ENCODE results near the gene RNF175. TPM values are rescaled to one million over a fixed set of nuclear protein-coding genes. Genes with fewer than 3 reads are reported as not detected.
A peak's percentile ranks its signal among the peaks of the same experiment; 100 is the strongest.
"Not testable (repeated sequence)": the region's sequence is repeated elsewhere in the genome, so short reads cannot be mapped to it uniquely, and the experiment has no call there.

The RNF175 gene
- total and polyA plus RNA-seq, 7 donors = 0.26 to 1.8 (median 0.99) TPM; not detected in 4

DNA sequence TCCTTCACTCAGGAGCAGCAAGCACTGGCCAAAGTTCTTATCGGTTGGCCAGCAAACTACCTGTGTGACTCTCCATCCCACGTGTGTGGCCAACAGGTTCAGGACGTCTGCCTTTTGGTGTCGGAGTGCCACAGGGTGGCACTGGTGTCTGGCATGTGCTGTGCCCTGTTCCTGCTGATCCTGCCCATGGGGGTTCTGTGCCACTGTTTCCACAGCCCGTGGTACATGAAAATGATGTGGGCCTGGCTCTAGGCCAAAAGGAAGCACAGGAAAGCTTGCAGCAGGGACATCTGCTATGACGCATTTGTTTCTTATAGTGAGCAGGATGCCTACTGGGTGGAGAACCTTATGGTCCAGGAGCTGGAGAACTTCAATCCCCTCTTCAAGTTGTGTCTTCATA lies 80.3 kb downstream of the RNF175 start:
- 68 to 79% methylated on average over 6 of the region's 6 CpGs for WGBS, 2 donors
- Histone ChIP-seq H3K36me3 (no peaks in the 10 kb centered on the region), H3K9me3 (peaks cover 0 to 5% (median 0%) of the 10 kb centered on the region in 4 donors), H3K4me3 (no peak overlapping the region), H3K27me3 (no peaks in the 10 kb centered on the region), H3K27ac (no peak overlapping the region), H3K4me1 (peaks cover 0 to 10% (median 9%) of the 10 kb centered on the region in 4 donors)
- intact Hi-C loops (cut with DNase I) = no loop called here
- no peak for TF ChIP-seq POLR2A (IDR thresholded peaks at IDR 0.05)
- TF ChIP-seq POLR2AphosphoS5 (IDR thresholded peaks at IDR 0.05) = no peak
- TF ChIP-seq EP300 (IDR thresholded peaks at IDR 0.05) = no peak
- no peak for TF ChIP-seq CTCF (IDR thresholded peaks at IDR 0.05)
- DNase-seq = no peak

DNA sequence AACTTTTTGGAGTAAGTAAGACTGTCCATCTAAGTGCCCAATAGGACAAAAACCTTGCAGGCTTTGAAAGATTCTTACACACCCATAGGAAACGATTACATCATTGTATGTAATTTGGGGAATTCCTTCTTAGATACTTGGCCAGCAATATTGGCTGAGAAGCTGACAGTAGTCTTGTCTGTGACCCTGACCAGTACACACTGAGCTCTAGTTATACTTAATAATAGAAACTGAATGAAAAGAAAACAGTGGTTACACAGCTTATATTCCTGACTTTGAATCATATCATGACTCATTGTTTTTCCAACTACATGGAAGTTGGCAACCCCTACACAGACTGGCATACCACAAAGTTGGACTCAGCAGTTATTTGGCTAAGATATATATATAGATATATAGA lies 82.8 kb downstream of the RNF175 start:
- WGBS, 2 donors = 63 to 69% methylated on average over 1 of the region's 1 CpG
- Histone ChIP-seq H3K4me3 (no peak overlapping the region), H3K4me1 (no peaks in the 10 kb centered on the region), H3K27ac (peak overlapping the region in 1 of 4 donors; percentile 31), H3K9me3 (peaks cover 0 to 5% (median 0%) of the 10 kb centered on the region in 4 donors), H3K27me3 (no peaks in the 10 kb centered on the region), H3K36me3 (no peaks in the 10 kb centered on the region)
- no peak for DNase-seq
- TF ChIP-seq EP300 (IDR thresholded peaks at IDR 0.05) (no peak), POLR2AphosphoS5 (IDR thresholded peaks at IDR 0.05) (peak in 1 of 4 donors; percentile 7)
- intact Hi-C loops (cut with DNase I) = no loop called here

DNA sequence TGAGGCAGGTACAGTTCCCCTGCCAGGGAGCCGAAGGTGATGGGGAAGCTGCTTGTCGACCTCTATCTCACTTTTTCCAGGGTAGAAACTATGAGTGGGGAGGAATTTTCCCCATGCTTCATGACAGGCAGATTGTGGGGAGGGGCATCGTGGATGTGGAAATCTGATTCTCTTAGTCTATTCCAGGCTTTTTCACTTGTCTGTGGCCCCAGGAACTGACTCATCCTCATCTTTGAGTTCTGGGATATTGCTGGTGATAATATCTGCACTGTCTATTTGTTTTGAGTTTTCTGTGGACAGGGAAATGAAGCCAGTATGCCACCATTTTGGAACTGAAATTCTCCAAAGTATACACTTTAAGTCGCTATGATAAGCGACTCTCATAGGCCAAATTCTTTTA lies 83.3 kb downstream of the RNF175 start:
- Histone ChIP-seq H3K4me1 (no peaks in the 10 kb centered on the region), H3K27ac (peak overlapping the region in 1 of 4 donors; percentile 31), H3K9me3 (peaks cover 0 to 5% (median 0%) of the 10 kb centered on the region in 4 donors), H3K4me3 (no peak overlapping the region), H3K36me3 (no peaks in the 10 kb centered on the region), H3K27me3 (no peaks in the 10 kb centered on the region)
- WGBS, 2 donors = 86 to 93% methylated on average over 5 of the region's 5 CpGs
- intact Hi-C loops (cut with DNase I) = no loop called here
- no peak for TF ChIP-seq CTCF (IDR thresholded peaks at IDR 0.05)
- no peak for TF ChIP-seq EP300 (IDR thresholded peaks at IDR 0.05)
- TF ChIP-seq POLR2AphosphoS5 (IDR thresholded peaks at IDR 0.05) = no peak
- TF ChIP-seq POLR2A (IDR thresholded peaks at IDR 0.05) = no peak
- DNase-seq = no peak

- H3K36me3 ChIP-seq = no peaks in the 10 kb centered on the region
- TF ChIP-seq POLR2A (IDR thresholded peaks at IDR 0.05) = no peak
- TF ChIP-seq POLR2AphosphoS5 (IDR thresholded peaks at IDR 0.05) = no peak
- no peak for TF ChIP-seq CTCF (IDR thresholded peaks at IDR 0.05)
- TF ChIP-seq EP300 (IDR thresholded peaks at IDR 0.05) = no peak
- 53% methylated on average over 3 of the region's 3 CpGs for WGBS, 2 donors
- H3K4me1 ChIP-seq = no peaks in the 10 kb centered on the region
- H3K27ac ChIP-seq = no peak overlapping the region
- no peak overlapping the region for H3K4me3 ChIP-seq
- intact Hi-C loops (cut with DNase I) = no loop called here
- no peak for DNase-seq
- no peaks in the 10 kb centered on the region for H3K9me3 ChIP-seq
- no peaks in the 10 kb centered on the region for H3K27me3 ChIP-seq
Measured at GRCh38 chr4:153669838-153670237, 90.0 kb downstream of the RNF175 start.

- intact Hi-C loops (cut with DNase I) = no loop called here
- Histone ChIP-seq H3K4me1 (no peaks in the 10 kb centered on the region), H3K9me3 (no peaks in the 10 kb centered on the region), H3K36me3 (no peaks in the 10 kb centered on the region), H3K4me3 (no peak overlapping the region), H3K27me3 (no peaks in the 10 kb centered on the region), H3K27ac (no peak overlapping the region)
- TF ChIP-seq POLR2AphosphoS5 (IDR thresholded peaks at IDR 0.05) (no peak), CTCF (IDR thresholded peaks at IDR 0.05) (no peak)
- WGBS, 2 donors = 85 to 94% methylated on average over 2 of the region's 2 CpGs
- no peak for DNase-seq
Measured at GRCh38 chr4:153668647-153669046, 91.2 kb downstream of the RNF175 start.

DNA sequence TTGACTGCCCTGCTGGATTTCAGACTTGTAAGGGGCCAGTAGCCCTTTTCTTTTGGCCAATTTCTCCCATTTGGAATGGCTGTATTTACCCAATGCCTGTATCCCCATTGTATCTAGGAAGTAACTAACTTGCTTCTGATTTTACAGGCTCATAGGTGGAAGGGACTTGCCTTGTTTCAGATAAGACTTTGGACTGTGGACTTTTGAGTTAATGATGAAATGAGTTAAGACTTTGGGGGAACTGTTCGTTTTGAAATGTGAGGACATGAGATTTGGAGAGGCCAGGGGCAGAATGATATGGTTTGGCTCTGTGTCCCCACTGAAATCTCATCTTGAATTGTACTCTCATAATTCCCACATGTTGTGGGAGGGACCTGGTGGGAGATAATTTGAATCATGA lies 93.3 kb downstream of the RNF175 start:
- DNase-seq; H3K36me3 ChIP-seq; H3K27me3 ChIP-seq; intact Hi-C loops (cut with DNase I); H3K4me3 ChIP-seq; H3K4me1 ChIP-seq; H3K9me3 ChIP-seq; H3K27ac ChIP-seq: not testable (repeated sequence)
- WGBS, 2 donors = 16 to 48% methylated on average over 1 of the region's 1 CpG

Data from sigmoid colon (tissue), 7 donors.